ENCODE data around the gene CDK10.

DNA sequence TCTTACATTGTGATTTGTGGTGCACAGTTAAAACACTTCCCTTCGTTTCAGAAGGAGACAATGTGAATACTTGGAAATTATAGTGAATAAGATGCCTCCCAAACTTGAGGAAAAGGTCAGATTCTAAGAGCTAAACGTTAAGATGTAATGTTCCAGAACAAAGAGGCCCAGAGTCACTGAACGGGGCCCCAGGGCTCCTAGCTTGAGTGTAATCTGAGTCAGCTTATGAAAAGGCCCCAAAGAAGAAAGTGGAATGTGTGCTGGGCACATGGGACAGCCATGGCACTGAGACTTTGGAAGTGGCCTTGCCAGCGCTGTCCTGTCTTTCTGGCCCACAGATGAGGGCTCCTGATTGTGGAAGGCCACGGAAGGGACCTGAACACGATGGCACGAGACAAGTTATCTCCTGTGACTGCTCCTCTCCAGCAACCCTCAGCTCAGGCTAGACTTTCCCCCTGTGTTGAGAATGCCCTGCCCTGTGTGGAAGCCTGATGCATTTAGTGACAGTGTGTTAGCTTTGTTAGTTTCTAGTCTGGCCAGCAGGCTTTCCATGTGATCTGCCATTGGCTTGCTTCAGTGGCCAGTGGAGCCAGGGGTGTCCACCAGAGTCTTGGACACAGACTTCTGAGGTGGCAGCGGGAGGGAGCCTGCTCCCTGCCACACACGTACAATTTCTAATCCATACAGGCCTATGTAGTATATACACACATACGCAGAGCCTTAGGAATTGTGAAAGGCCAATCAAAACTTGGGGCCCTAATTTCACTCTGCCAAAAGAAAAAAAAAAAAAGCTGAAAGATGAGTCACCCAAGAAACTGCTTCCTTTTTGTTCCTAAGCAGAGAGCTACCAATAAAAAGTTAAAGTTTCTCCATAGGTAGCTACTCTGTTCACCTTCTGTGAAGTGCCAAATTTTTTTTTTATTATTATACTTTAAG lies 15.7 kb upstream of the CDK10 start:
- TF ChIP-seq HDAC6 (IDR thresholded peaks at IDR 0.05; ENCODE audit: unreplicated experiment) (no peak), EZH2 (IDR thresholded peaks at IDR 0.05; ENCODE audit: borderline replicate concordance, control insufficient read depth, low read depth, low read length) (no peak)
